ENCODE data around the gene BTNL3.

DNA sequence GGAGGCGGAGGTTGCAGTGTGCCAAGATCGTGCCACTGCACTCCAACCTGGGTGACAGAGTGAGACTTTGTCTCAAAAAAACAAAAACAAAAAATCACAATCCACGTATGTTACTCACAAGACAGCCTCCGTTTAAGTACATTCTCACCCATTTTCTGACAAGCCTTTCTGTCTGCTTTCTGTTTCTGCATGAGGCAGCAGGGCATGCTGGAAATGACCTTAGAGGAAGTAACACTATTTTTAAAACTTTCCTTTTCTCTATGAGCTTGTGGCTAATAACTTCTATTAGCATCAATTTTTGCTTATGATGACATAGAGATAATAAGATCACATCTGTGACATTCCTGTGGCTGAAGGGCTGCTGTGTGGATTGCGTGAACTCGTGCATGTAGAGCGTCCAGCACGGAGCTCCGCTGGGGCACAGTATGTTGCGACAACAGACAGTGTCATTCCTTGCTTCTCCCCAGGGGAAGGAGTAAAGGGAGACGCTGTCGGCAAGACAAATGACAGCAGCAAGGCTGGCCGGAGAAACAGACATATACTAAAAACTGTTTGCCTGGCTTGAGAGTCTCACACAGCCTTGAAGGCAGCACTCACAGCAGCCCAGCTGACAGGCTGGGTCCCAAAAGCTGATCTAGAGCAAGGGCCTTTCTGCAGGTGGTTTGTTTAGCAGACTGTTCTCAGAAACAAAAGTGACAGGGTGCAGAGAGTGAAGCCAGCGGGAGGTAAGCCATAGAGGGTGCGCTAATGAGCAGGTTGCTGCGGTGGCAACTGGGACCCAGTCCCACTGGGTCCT is 1.6 kb downstream of the BTNL3 start:
- no peak for TF ChIP-seq POLR2A (IDR thresholded peaks at IDR 0.05)
- TF ChIP-seq CTCF (IDR thresholded peaks at IDR 0.05): no peak

Measured in heart left ventricle (tissue), 13 donors.